ENCODE measurements around the gene TTYH1.

TTYH1 gene

DNA sequence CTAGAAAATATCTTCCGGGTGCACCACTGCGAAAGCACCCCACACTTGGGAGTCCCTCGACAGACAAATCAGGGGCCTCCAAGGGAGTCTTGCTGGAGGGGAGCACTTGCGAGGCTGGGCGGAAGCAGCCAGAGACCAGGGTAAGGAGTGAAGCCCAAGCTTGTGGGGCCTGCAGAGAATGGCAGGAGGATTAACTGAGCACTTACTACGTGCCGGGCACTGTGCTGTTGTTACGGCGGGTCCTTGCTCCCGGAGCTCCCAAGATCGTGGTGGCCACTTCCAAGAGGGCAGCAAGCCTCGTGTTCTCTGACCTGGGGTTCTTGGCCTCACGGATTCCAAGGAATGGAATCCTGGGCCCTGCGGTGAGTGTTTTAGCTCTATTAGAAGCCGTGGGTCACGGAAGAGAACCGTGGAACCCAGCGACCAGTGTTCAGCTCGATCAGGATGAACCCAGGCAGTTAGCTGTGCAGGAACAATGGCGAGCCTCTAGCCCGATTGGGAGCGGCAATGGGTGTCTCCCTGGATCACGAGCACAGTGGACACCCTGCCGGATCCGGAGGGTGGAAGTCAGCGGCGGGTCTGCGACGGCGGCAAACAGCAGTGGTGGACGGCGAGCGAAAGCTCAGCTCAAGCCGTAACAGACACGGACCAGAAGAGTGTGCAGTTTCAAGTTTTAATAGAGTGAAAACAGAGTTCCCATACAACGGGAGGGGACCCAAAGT lies 9.6 kb downstream of the TTYH1 start:
- DNase-seq: no peak

- DNase-seq: no peak
These were observed 10.1 kb downstream of the TTYH1 start for GRCh38 chr19:54425382-54425723.

DNA sequence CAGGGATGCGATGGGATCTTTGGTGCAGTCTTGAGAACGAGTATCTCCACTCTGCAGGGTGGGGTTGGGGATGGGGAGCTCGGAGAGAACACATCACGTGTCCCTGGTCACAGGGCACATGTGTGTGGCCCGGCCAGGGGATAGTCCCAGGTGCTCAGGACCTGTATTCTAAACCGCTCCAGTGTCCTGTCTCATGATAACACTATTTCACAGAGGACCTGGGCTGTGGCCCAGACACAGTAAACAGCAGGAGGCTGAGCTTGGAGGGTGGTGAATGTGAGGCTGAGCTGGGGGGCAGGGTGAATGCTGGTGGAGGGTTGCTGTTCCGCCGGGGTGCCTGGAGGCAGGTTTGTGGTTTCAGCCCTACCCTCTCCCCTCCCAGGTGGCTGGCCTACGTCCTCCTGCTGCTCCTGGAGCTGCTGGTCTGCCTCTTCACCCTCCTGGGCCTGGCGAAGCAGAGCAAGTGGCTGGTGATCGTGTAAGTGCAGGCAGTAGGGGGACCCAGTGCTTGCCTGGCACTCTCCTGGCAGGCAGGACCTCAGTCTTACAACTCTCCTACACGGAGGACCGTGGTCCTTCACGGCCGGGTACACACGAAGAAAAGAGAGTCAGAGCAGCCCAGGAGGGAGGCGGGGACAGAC lies 11.1 kb downstream of the TTYH1 start:
- DNase-seq: no peak

GRCh38 chr19:54427586-54427985 lies 12.3 kb downstream of the TTYH1 start:
- DNase-seq: no peak

GRCh38 chr19:54428323-54429175 lies 13.3 kb downstream of the TTYH1 start:
- no peak for DNase-seq

GRCh38 chr19:54429176-54429495 lies 13.9 kb downstream of the TTYH1 start:
- DNase-seq: no peak

DNA sequence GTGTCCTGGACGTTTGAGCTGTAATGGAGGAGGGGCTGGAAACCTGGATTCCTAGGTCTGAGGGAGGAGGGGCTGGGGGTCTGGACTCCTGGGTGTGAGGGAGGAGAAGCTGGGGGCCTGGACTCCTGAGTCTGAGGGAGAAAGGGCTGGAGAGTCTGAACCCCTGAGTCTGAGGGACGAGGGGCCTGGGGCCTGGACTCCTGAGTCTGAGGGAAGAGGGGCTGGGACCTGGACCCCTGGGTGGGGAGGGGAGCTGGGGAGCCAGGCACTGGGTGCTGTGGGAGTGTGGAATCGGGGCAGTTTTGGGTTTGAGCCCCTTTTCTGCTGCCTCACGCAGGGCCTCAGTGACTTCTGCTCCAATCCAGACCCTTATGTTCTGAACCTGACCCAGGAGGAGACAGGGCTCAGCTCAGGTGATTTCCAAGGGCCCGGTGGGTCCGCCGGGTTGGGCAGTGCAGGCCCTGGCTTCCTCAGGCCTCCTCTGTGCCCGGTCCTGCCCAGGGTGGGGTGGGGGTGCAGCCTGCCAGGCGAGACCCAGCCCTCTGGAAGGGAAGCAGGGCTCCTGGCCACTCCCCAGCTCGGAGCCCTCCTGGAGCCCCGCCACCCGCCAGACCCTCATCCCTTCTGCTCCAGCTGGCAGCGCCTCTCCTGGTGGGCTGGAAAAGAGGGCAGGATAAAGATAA lies 14.4 kb downstream of the TTYH1 start:
- DNase-seq: no peak

- DNase-seq: peak; percentile 29
These were observed 15.3 kb downstream of the TTYH1 start for GRCh38 chr19:54430306-54431254.

DNA sequence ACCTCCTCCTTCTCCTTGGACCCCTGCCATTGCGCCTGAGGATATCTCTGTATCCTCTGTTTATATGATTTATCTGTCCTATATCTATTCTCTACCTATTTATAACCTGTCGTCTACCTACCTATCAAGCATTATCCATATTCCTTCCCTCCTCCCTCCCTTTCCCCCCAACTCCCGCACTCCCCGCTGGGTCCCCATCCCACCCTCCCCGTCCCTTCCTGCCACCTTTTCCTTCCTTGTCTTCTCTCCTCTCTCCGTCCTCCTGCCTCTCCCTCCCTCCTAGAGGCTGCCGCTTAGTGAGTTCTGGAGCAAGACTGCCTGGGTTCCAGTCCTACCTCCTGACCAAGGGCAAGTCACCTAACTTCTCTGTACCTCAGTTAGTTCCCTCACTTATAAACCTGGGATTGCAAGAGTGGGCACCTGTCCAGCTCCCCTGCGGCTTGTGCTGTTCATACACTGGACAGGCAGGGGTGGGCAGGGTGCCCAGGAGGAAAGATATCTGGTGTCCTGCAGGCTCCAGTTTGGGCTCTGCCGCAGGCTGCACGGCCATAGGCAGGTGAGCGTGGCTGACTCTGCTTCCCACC lies 16.1 kb downstream of the TTYH1 start:
- DNase-seq: no peak

DNA sequence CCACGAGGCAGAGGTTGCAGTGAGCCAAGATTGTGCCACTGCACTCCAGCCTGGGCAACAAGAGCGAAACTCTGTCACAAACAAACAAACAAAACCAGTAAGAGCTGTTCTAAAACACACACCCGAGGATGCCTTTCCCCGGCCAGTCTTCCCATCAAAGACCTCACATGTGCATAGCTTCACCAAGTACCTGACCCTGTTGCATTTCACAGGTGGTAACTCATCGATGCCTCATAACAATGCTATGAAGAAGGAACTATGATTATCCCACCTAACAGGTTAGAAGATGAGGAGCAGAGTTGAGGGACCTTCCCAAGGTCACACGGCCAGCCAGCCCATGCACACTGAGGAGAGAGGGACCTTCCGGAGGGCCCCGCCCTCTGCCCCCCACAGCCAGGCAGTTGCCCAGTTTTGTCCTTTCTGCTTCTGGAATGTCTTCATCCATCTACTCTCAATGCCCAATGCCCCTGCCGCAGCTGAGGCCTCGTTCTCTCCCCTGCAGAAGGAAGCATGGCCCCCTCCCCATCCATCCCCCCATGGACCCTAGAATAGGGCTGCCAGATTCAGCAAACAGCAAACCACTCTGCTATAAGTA lies 17.0 kb downstream of the TTYH1 start:
- no peak for DNase-seq

DNA sequence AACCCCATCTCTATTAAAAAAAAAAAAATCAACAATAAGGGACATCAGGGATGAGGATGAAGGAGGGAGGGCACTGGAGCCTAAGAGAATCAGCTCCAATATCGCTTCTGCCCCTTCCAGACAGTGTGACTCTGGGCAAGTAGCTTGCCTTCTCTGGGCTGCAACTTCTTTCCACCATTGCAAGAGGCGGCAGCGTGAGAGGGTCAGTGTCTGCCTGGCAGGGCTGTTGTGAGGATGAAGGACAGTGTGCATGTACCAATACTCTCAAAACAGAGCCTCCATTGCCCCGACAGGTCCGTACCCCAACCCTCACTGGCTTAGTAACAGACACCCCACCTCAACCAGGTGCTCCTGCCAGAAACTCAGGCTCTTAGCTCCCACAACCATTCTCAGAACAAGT lies 18.4 kb downstream of the TTYH1 start:
- no peak for DNase-seq

GRCh38 chr19:54434112-54434872 lies 19.0 kb downstream of the TTYH1 start:
- DNase-seq: no peak

DNA sequence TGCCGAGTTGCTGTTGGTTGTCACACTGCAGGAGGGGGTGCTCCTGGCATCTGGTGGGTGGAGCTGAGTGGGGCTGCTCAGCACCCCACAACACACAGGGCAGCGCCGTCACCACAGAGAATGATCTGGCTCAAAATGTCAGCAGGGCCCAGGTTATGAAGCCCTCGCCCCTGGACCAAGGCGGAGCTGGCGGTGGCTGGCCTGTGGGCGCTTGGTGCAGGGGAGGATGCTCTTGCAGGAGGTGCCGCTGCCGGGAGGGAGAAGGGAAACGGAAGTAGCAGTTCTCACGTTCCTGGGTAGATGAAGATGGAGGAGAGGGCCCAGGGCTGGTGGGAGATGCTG lies 19.6 kb downstream of the TTYH1 start:
- no peak for DNase-seq

DNA sequence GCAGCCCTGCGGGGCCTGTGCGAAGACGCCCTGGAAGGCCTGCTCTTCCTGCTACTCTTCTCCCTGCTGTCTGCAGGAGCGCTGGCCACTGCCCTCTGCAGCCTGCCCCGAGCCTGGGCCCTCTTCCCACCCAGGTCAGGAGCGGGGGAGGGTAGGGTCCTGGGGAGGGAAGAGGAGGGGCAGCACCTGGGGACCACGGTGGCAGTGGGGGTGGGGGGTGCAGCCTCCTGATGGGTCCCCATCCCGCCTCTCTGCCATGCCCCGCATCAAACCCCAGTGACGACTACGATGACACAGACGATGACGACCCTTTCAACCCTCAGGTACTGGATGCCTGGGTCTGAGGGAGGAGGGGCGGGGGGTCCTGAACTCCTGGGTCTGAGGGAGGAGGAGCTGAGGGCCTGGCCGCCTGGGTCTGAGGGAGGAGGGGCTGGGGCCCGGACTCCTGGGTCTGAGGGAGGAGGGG lies 20.3 kb downstream of the TTYH1 start:
- no peak for DNase-seq

- no peak for DNase-seq
These were observed 20.8 kb downstream of the TTYH1 start for GRCh38 chr19:54436031-54436523.

DNA sequence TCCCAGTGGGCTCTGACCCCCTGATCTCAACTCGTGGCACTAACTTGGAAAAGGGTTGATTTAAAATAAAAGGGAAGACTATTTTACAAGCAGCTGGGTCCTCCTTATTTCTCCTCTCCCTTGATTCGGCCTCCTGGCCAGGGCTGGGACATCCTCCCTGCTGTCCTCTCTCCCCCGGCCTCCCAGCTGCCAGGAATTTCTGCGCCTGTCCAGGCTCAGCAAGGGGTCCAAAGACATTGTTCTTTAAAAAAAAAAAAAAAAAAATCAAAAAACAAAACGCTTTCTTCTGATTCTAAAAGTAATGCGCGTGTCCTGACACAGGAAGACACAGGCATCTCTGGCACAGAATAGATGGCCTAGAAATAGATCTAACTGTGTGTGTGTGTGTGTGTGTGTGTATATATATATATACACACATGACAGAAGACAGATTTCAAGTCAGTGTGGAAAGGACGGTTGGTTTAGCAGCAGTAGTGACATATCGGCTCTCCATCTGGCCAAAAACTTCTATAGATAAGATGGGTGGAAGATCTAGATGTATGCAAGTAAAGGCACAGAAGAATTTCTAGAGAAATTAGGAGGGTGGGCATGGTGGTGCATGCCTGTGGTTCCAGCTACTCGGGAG lies 21.5 kb downstream of the TTYH1 start:
- DNase-seq: no peak

DNA sequence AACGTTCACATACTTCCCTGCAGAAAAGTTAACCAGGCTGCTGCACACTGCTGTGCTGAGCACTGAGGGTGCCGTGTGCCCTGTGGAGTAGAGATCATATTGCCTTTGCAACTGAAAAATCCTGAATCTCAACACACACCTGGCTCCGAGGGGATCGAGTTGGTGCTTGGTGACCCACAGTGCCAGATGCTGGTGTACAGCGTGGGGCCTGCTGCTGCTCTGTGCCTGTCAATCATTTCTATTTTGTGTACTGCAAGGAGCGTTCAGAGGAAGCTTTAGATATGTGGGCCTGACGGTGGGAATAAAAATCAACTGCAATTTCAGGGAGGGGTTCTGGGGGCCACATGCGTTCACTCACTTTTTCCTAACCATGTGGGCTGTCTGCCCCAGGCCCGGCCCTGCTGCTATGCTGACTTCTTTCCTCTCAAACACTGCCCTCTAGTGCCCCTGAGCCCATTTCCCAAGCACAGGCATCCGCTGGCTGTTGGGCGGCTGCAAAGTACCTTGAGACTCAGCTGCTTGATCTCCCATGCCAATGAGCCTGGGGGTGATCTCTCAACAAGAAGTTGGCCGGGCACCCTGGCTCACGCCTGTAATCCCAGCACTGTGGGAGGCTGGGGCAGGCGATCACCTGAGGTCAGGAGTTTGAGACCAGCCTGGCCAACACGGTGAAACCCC lies 24.0 kb downstream of the TTYH1 start:
- DNase-seq: no peak

DNA sequence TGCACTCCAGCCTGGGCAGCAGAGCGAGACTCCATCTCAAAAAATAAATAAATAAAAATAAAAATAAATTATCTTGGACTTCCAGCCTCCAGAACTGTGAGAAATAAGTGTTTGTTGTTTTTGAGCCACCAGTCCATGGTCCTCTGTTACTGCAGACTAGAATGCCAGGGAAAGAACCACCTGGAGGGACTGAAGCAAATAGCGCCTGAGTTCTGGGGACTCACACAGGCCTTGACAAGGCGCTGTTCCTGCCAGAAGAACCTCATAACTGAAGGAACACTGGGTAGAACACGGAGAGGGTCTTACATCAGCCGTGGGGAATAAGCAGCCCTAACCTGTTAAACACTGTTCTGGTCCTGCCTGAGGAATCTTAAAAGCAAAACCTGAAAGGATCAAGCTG lies 25.4 kb downstream of the TTYH1 start:
- no peak for DNase-seq

- DNase-seq: no peak
These were observed 29.5 kb downstream of the TTYH1 start for GRCh38 chr19:54444737-54445136.

Data from CD4-positive, alpha-beta T cell treated with Interleukin-15 for 1 hour (primary cell).